H1 (cell line): ENCODE data around the gene OR56B4. TPM values are rescaled to one million over a fixed set of nuclear protein-coding genes. Genes with fewer than 3 reads are reported as not detected.

ENCODE experiments used
- CBX8 ChIP-seq: fragments of 300-800, 300-1000 bp; sonication (generic); IDR thresholded peaks from 2 replicates; pipeline ENCODE4 v1.7.1; 2016; ENCODE audit warnings: low read depth, low read length, borderline replicate concordance
- CHD7 ChIP-seq: fragments of 300-600 bp; sonication (generic); IDR thresholded peaks from 2 replicates; pipeline ENCODE4 v1.7.1; 2012; ENCODE audit warnings: low read length, moderate library complexity, mild to moderate bottlenecking, inconsistent platforms; ENCODE audit not compliant: insufficient replicate concordance
- HDAC2 ChIP-seq, 2 experiments: fragments of 300-600 bp in 1 of 2; sonication (generic) in 1 of 2; IDR thresholded peaks; 2 replicates each; pipeline ENCODE4 v1.6.1; 2011 to 2012; ENCODE audit warnings: low read depth in 2 of 2, low read length in 2 of 2, mild to moderate bottlenecking in 2 of 2, moderate library complexity in 2 of 2, borderline replicate concordance in 1 of 2, inconsistent platforms in 1 of 2
- KDM5A ChIP-seq: fragments of 200-600 bp; IDR thresholded peaks from 2 replicates; pipeline ENCODE4 v1.7.1; 2012; ENCODE audit warnings: mild to moderate bottlenecking, low read length, inconsistent platforms, mixed read lengths
- POU5F1 ChIP-seq: IDR thresholded peaks from 2 replicates; pipeline ENCODE4 v1.6.1; 2011; ENCODE audit warnings: low read depth, mild to moderate bottlenecking, low read length, moderate library complexity
- SIN3A ChIP-seq, 2 experiments: IDR thresholded peaks in 1 of 2; conservative IDR thresholded peaks in 1 of 2; 2 replicates each; pipeline ENCODE4 v1.6.1; 2011 to 2012; ENCODE audit warnings: low read length in 2 of 2, improper control_type of control experiment in 1 of 2, low read depth in 1 of 2, mild to moderate bottlenecking in 1 of 2
- SP2 ChIP-seq: IDR thresholded peaks from 2 replicates; pipeline ENCODE4 v1.6.1; 2012; ENCODE audit warnings: mild to moderate bottlenecking, low read length, inconsistent platforms
- ZNF274 ChIP-seq: IDR thresholded peaks from 2 replicates; pipeline ENCODE4 v1.7.0; 2012; ENCODE audit warnings: low read length, borderline replicate concordance; ENCODE audit errors: extremely low read depth
- polyA plus RNA-seq, 7 experiments: library from polyadenylated mRNA; depleted of rRNA in 3 of 7; stranded (reverse) in 5 of 7; unstranded in 2 of 7; fragments of >200 nt in 5 of 7; fragments of 200-250 nt in 2 of 7; gene quantifications; 1 replicate in 5 of 7; 2 replicates in 1 of 7; 4 replicates in 1 of 7; pipeline versions ENCODE4 v1.2.1 to v1.2.3, GENCODE V29; 2011 to 2013; ENCODE audit warnings: missing spikeins in 2 of 7, mixed read lengths in 2 of 7
- total RNA-seq: library from RNA; stranded (reverse); fragmentation: NEBNext Ultra II Directional; extraction: Animal tissue kit (Norgen Biotek cat#: 25700); gene quantifications from 2 replicates; pipeline ENCODE4 v1.2.1, GENCODE V29; 2021

The OR56B4 gene
- total and polyA plus RNA-seq, 2 of the 8 experiments (the other 6 are each of a cell fraction or from before 2014, with no cell fraction given) = not detected

GRCh38 chr11:6079463-6079862, 28.0 kb upstream of the OR56B4 start (continued):
- TF ChIP-seq SIN3A (conservative IDR thresholded peaks at IDR 0.05 in 1 of 2, IDR thresholded peaks at IDR 0.05 in 1 of 2; ENCODE audit: low read depth in 1 of 2, low read length in 2 of 2) = no peak
- TF ChIP-seq SP2 = no peak
- TF ChIP-seq ZNF274 = no peak
- TF ChIP-seq HDAC2 (IDR thresholded peaks at IDR 0.05; ENCODE audit: borderline replicate concordance in 1 of 2, low read depth in 2 of 2, low read length in 2 of 2) = no peak
- TF ChIP-seq CHD7 = no peak
- no peak for TF ChIP-seq KDM5A
- no peak for TF ChIP-seq CBX8
- no peak for TF ChIP-seq POU5F1
